HEK293 (cell line): ENCODE results near the gene TPCN2.

Experiments
- CTCF ChIA-PET: fragments of 350-600 bp; formaldehyde crosslinking; extraction: SDS; loops from one replicate; lab custom pipeline; 2021; ENCODE audit warnings: antibody characterized with exemption; lab: Yijun Ruan, JAX
- POLR2A ChIA-PET: fragments of 300-600 bp; formaldehyde crosslinking; extraction: SDS; loops from one replicate; lab custom pipeline; 2020; ENCODE audit warnings: antibody characterized with exemption, inconsistent platforms; lab: Yijun Ruan, JAX
- H3K27ac ChIP-seq: fragments of 200-500 bp; sonication (Bioruptor generic); 2 replicates; pipeline ENCODE4 v1.5.1; 2014; ENCODE audit warnings: low read depth, low read length, control low read depth, inconsistent platforms; ENCODE audit errors: extremely low read depth
- H3K36me3 ChIP-seq, 2 experiments: fragments of 200-500 bp in 1 of 2; sonication (Bioruptor generic) in 1 of 2; 1 replicate in 1 of 2; 2 replicates in 1 of 2; pipeline ENCODE4 v1.5.1; 2014 to 2017; ENCODE audit warnings: inconsistent platforms in 2 of 2, low read length in 2 of 2; ENCODE audit not compliant: control insufficient read depth in 2 of 2, insufficient read depth in 1 of 2
- H3K4me1 ChIP-seq: fragments of 200-500 bp; sonication (Bioruptor generic); 2 replicates; pipeline ENCODE4 v1.5.1; 2014; ENCODE audit warnings: mild to moderate bottlenecking, low read length, inconsistent platforms; ENCODE audit not compliant: control insufficient read depth, insufficient read depth
- H3K4me3 ChIP-seq: 2 replicates; pipeline ENCODE4 v1.5.1; 2011; ENCODE audit warnings: low read depth, mild to moderate bottlenecking, control low read depth, low read length, moderate library complexity
- H3K9me3 ChIP-seq: fragments of 200-500 bp; sonication (Bioruptor generic); 2 replicates; pipeline ENCODE4 v1.5.1; 2014; ENCODE audit warnings: low read depth, low read length, inconsistent platforms; ENCODE audit not compliant: control insufficient read depth, insufficient read depth
- HOXC10 ChIP-seq: sonication (generic); formaldehyde crosslinking; IDR thresholded peaks from 2 replicates; pipeline ENCODE4 v1.8.1; 2023; ENCODE audit warnings: mild to moderate bottlenecking, missing genetic modification reagents
- IKZF3 ChIP-seq: fragments of 450-650 bp; IDR thresholded peaks from 2 replicates; pipeline ENCODE4 v1.5.0; 2018; ENCODE audit warnings: missing biosample characterization, mild to moderate bottlenecking, missing genetic modification characterization, moderate library complexity
- KLF7 ChIP-seq: fragments of 450-650 bp; formaldehyde crosslinking; IDR thresholded peaks from 2 replicates; pipeline ENCODE4 v1.5.1; 2016; ENCODE audit warnings: missing biosample characterization, missing genetic modification characterization, borderline replicate concordance
- SCRT1 ChIP-seq: fragments of 450-650 bp; formaldehyde crosslinking; IDR thresholded peaks from 2 replicates; pipeline ENCODE4 v1.5.1; 2016; ENCODE audit warnings: missing biosample characterization, missing genetic modification characterization, borderline replicate concordance
- TCF7L2 ChIP-seq: IDR thresholded peaks from 2 replicates; pipeline ENCODE4 v1.6.1; 2011; ENCODE audit warnings: low read depth, mild to moderate bottlenecking, inconsistent platforms, low read length, moderate library complexity, borderline replicate concordance
- YY1 ChIP-seq: fragments of 450-650 bp; formaldehyde crosslinking; IDR thresholded peaks from 2 replicates; pipeline ENCODE4 v1.5.1; 2018; ENCODE audit warnings: missing biosample characterization, missing genetic modification characterization
- ZBTB20 ChIP-seq: fragments of 450-650 bp; formaldehyde crosslinking; IDR thresholded peaks from 2 replicates; pipeline ENCODE4 v1.5.1; 2016; ENCODE audit warnings: missing biosample characterization, missing genetic modification characterization
- ZEB2 ChIP-seq: fragments of 450-650 bp; formaldehyde crosslinking; IDR thresholded peaks from 2 replicates; pipeline ENCODE4 v1.5.1; 2016; ENCODE audit warnings: missing biosample characterization, missing genetic modification characterization
- ZNF175 ChIP-seq: fragments of 450-650 bp; formaldehyde crosslinking; IDR thresholded peaks from 2 replicates; pipeline ENCODE4 v1.5.1; 2016; ENCODE audit warnings: missing biosample characterization, missing genetic modification characterization
- ZNF23 ChIP-seq: fragments of 450-650 bp; formaldehyde crosslinking; IDR thresholded peaks from 2 replicates; pipeline ENCODE4 v1.5.1; 2016; ENCODE audit warnings: missing biosample characterization, missing genetic modification characterization, borderline replicate concordance
- ZNF266 ChIP-seq: fragments of 450-650 bp; formaldehyde crosslinking; IDR thresholded peaks from 2 replicates; pipeline ENCODE4 v1.5.1; 2016; ENCODE audit warnings: missing biosample characterization, missing genetic modification characterization, low read depth
- ZNF394 ChIP-seq: fragments of 450-650 bp; formaldehyde crosslinking; IDR thresholded peaks from 2 replicates; pipeline ENCODE4 v1.5.1; 2016; ENCODE audit warnings: missing biosample characterization, missing genetic modification characterization, mild to moderate bottlenecking, moderate library complexity, borderline replicate concordance
- ZNF555 ChIP-seq: fragments of 450-650 bp; formaldehyde crosslinking; conservative IDR thresholded peaks from 2 replicates; pipeline ENCODE4 v1.5.1; 2017; ENCODE audit warnings: missing biosample characterization, mild to moderate bottlenecking, missing genetic modification characterization, inconsistent platforms
- ZNF624 ChIP-seq: fragments of 450-650 bp; formaldehyde crosslinking; IDR thresholded peaks from 2 replicates; pipeline ENCODE4 v1.5.1; 2017; ENCODE audit warnings: missing biosample characterization, missing genetic modification characterization
- ZNF677 ChIP-seq: fragments of 450-650 bp; IDR thresholded peaks from 2 replicates; pipeline ENCODE4 v1.5.0; 2018; ENCODE audit warnings: missing biosample characterization, mild to moderate bottlenecking, missing genetic modification characterization, moderate library complexity
- ZNF76 ChIP-seq: fragments of 450-650 bp; formaldehyde crosslinking; IDR thresholded peaks from 2 replicates; pipeline ENCODE4; 2016; ENCODE audit warnings: low read depth, missing biosample characterization, missing genetic modification characterization, borderline replicate concordance
- ZSCAN16 ChIP-seq: fragments of 450-650 bp; formaldehyde crosslinking; IDR thresholded peaks from 2 replicates; pipeline ENCODE4 v1.5.1; 2016; ENCODE audit warnings: missing biosample characterization, missing genetic modification characterization
- ZSCAN30 ChIP-seq: fragments of 450-650 bp; IDR thresholded peaks from 2 replicates; pipeline ENCODE4 v1.5.1; 2018; ENCODE audit warnings: missing biosample characterization, mild to moderate bottlenecking, missing genetic modification characterization, moderate library complexity
- TF ChIP-seq, protein P1 (sequence below): fragments of 450-650 bp; formaldehyde crosslinking; IDR thresholded peaks from 2 replicates; pipeline ENCODE4 v1.5.1; 2017; ENCODE audit warnings: missing biosample characterization, mild to moderate bottlenecking, missing genetic modification characterization, moderate library complexity
- TF ChIP-seq, protein P2 (sequence below): fragments of 450-650 bp; formaldehyde crosslinking; IDR thresholded peaks from 2 replicates; pipeline ENCODE4 v1.5.1; 2016; ENCODE audit warnings: missing biosample characterization, missing genetic modification characterization
- TF ChIP-seq, protein P3 (sequence below): fragments of 450-650 bp; formaldehyde crosslinking; IDR thresholded peaks from 2 replicates; pipeline ENCODE4 v1.5.1; 2016; ENCODE audit warnings: missing biosample characterization, missing genetic modification characterization
- TF ChIP-seq, protein P4 (sequence below): fragments of 450-650 bp; formaldehyde crosslinking; IDR thresholded peaks from 2 replicates; pipeline ENCODE4 v1.5.1; 2016; ENCODE audit warnings: missing biosample characterization, missing genetic modification characterization, borderline replicate concordance
- TF ChIP-seq, protein P5 (sequence below): fragments of 450-650 bp; formaldehyde crosslinking; IDR thresholded peaks from 2 replicates; pipeline ENCODE4; 2016; ENCODE audit warnings: missing biosample characterization, missing genetic modification characterization

The TPCN2 gene

DNA sequence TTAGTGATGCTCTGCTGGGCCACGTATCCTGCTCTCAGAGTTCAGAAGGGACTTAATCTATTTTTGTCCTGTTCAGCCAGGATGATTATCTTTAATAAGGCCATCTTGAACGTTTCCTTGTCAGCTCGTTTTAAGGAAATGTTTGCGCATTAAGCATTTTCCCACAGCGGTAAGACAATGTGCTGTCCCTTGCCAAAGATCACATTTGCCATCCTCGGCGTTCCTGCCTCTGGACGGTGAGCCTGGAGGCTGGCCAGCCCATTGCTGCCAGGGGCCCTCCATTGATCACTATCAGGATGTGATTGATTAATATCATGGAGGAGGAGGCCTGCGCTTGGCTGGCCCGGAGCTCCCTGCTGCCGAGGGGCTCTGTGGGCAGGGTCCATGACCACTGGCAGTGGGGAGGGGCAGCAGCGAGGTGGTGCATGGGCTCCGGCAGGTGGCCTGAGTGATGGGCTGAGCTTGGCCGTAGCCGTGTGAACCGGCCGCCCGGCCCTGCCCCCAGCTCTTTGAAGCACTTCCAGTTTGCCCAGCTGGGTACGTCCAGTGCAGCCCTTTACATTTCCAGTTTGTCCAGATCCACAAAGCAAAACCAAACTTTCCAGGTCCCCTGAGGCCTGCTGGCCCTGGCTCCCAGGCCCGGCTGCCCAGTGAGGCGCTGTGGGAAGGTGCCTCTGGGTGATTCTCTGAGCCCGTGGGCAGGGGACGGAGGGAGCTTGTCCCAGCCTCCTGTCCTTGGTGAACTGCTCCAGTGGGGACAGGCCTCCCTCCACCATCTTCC lies 57.5 kb downstream of the TPCN2 start:
- H3K4me3 ChIP-seq, result no peak overlapping the region

DNA sequence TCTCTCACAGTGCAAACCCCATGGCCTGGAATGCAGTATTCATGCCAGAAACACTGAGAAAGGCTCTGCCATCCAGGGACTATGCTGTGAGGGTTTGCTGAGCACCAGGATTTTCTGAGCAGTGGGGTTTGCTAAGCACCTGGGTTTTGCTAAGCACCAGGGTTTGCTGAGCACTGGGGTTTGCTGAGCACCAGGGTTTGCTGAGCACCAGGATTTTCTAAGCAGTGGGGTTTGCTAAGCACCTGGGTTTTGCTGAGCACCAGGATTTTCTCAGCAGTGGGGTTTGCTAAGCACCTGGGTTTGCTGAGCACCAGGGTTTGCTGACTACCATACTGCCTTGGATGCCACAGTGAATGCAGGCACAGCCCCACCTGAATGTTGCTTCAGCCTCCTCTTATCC lies 58.7 kb downstream of the TPCN2 start:
- no peak overlapping the region for H3K4me3 ChIP-seq
- CTCF ChIA-PET, result no interaction called here
- no peak overlapping the region for H3K27ac ChIP-seq
- POLR2A ChIA-PET, result interaction anchor here (0.5 to 0.6 kb wide), 2 partner anchors 99 to 251 kb away, joined by 3 to 7 read pairs; no protein-coding TSS in a partner anchor
- TF ChIP-seq, protein P1, sequence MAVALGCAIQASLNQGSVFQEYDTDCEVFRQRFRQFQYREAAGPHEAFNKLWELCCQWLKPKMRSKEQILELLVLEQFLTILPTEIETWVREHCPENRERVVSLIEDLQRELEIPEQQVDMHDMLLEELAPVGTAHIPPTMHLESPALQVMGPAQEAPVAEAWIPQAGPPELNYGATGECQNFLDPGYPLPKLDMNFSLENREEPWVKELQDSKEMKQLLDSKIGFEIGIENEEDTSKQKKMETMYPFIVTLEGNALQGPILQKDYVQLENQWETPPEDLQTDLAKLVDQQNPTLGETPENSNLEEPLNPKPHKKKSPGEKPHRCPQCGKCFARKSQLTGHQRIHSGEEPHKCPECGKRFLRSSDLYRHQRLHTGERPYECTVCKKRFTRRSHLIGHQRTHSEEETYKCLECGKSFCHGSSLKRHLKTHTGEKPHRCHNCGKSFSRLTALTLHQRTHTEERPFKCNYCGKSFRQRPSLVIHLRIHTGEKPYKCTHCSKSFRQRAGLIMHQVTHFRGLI (tag by site-specific recombination), result no peak
- TF ChIP-seq ZNF266 (tag by site-specific recombination) (no peak), ZNF677 (tag by site-specific recombination) (no peak), ZSCAN16 (tag by site-specific recombination) (peak; percentile 100), ZBTB20 (tag by site-specific recombination) (no peak)
- H3K9me3 ChIP-seq, result no peaks in the 10 kb centered on the region
- no peaks in the 10 kb centered on the region for H3K4me1 ChIP-seq
- no peaks in the 10 kb centered on the region for H3K36me3 ChIP-seq

More for the DNA sequence above, 57.5 kb downstream of the TPCN2 start:
- Histone ChIP-seq H3K9me3 (no peaks in the 10 kb centered on the region), H3K4me1 (no peaks in the 10 kb centered on the region), H3K36me3 (no peaks in the 10 kb centered on the region), H3K27ac (no peak overlapping the region)
- ChIA-PET CTCF (interaction anchor here (0.7 kb wide), 2 partner anchors 9 to 287 kb away, joined by 3 read pairs; no protein-coding TSS in a partner anchor), POLR2A (no interaction called here)
- TF ChIP-seq ZNF555, result no peak
- TF ChIP-seq, protein P2, sequence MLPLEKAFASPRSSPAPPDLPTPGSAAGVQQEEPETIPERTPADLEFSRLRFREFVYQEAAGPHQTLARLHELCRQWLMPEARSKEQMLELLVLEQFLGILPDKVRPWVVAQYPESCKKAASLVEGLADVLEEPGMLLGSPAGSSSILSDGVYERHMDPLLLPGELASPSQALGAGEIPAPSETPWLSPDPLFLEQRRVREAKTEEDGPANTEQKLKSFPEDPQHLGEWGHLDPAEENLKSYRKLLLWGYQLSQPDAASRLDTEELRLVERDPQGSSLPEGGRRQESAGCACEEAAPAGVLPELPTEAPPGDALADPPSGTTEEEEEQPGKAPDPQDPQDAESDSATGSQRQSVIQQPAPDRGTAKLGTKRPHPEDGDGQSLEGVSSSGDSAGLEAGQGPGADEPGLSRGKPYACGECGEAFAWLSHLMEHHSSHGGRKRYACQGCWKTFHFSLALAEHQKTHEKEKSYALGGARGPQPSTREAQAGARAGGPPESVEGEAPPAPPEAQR, result no peak
- no peak for TF ChIP-seq ZNF175
- no peak for TF ChIP-seq ZNF624 (tag by site-specific recombination)
- TF ChIP-seq ZSCAN30 (tag by site-specific recombination), result no peak
- TF ChIP-seq SCRT1, result no peak
- TF ChIP-seq ZNF23 (tag by site-specific recombination), result no peak

DNA sequence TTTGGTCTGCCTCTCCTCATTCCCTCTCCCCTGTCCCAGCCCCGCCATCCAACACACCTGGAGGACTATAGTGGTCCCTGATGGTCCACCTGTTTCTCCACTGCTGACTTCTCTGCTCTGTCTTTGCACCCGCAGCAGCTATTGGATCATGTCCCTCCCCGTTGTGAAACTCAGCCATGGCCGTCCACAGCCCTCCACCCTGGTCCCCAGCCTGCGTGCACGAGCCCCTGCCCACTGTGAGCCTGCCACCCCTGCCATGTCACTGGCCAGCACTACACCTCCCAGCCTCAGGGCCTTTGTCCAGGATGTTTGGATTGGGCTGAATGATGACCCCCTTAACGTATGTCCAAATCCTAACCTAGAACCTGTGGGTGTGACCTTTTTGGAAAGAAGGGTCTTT lies 59.3 kb downstream of the TPCN2 start:
- Histone ChIP-seq H3K4me3 (no peak overlapping the region), H3K36me3 (no peaks in the 10 kb centered on the region), H3K9me3 (no peaks in the 10 kb centered on the region), H3K27ac (no peak overlapping the region), H3K4me1 (no peaks in the 10 kb centered on the region)
- CTCF ChIA-PET, result no interaction called here
- POLR2A ChIA-PET, result no interaction called here
- TF ChIP-seq YY1 (tag by site-specific recombination) (no peak), ZNF394 (tag by site-specific recombination) (no peak), ZEB2 (tag by site-specific recombination) (no peak), ZNF76 (no peak), KLF7 (tag by site-specific recombination) (no peak), IKZF3 (tag by site-specific recombination) (no peak), HOXC10 (no peak), TCF7L2 (no peak)
- TF ChIP-seq, protein P3, sequence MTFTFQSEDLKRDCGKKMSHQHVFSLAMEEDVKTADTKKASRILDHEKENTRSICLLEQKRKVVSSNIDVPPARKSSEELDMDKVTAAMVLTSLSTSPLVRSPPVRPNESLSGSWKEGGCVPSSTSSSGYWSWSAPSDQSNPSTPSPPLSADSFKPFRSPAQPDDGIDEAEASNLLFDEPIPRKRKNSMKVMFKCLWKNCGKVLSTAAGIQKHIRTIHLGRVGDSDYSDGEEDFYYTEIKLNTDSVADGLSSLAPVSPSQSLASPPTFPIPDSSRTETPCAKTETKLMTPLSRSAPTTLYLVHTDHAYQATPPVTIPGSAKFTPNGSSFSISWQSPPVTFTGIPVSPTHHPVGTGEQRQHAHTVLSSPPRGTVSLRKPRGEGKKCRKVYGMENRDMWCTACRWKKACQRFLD (tag by site-specific recombination), result no peak
- TF ChIP-seq, protein P4, sequence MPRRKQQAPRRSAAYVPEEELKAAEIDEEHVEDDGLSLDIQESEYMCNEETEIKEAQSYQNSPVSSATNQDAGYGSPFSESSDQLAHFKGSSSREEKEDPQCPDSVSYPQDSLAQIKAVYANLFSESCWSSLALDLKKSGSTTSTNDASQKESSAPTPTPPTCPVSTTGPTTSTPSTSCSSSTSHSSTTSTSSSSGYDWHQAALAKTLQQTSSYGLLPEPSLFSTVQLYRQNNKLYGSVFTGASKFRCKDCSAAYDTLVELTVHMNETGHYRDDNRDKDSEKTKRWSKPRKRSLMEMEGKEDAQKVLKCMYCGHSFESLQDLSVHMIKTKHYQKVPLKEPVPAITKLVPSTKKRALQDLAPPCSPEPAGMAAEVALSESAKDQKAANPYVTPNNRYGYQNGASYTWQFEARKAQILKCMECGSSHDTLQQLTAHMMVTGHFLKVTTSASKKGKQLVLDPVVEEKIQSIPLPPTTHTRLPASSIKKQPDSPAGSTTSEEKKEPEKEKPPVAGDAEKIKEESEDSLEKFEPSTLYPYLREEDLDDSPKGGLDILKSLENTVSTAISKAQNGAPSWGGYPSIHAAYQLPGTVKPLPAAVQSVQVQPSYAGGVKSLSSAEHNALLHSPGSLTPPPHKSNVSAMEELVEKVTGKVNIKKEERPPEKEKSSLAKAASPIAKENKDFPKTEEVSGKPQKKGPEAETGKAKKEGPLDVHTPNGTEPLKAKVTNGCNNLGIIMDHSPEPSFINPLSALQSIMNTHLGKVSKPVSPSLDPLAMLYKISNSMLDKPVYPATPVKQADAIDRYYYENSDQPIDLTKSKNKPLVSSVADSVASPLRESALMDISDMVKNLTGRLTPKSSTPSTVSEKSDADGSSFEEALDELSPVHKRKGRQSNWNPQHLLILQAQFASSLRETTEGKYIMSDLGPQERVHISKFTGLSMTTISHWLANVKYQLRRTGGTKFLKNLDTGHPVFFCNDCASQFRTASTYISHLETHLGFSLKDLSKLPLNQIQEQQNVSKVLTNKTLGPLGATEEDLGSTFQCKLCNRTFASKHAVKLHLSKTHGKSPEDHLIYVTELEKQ (tag by site-specific recombination), result no peak
- TF ChIP-seq, protein P5, sequence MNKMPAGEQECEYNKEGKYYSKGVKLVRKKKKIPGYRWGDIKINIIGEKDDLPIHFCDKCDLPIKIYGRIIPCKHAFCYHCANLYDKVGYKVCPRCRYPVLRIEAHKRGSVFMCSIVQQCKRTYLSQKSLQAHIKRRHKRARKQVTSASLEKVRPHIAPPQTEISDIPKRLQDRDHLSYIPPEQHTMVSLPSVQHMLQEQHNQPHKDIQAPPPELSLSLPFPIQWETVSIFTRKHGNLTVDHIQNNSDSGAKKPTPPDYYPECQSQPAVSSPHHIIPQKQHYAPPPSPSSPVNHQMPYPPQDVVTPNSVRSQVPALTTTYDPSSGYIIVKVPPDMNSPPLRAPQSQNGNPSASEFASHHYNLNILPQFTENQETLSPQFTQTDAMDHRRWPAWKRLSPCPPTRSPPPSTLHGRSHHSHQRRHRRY (tag by site-specific recombination), result no peak
